NCI-H345 treated with DMSO at 0.1 percent for 48 hours (cell line): Measurements from ENCODE around the gene CD3D.
"Not testable (repeated sequence)": the region's sequence is repeated elsewhere in the genome, so short reads cannot be mapped to it uniquely, and the experiment has no call there.

ENCODE experiments used
- DNase-seq: peaks from one replicate; lab custom pipeline; 2025; ENCODE audit not compliant: unreplicated experiment; lab: John Stamatoyannopoulos, UW

CD3D gene

GRCh38 chr11:118339281-118339961 lies 3.1 kb downstream of the CD3D start:
- no peak for DNase-seq

DNA sequence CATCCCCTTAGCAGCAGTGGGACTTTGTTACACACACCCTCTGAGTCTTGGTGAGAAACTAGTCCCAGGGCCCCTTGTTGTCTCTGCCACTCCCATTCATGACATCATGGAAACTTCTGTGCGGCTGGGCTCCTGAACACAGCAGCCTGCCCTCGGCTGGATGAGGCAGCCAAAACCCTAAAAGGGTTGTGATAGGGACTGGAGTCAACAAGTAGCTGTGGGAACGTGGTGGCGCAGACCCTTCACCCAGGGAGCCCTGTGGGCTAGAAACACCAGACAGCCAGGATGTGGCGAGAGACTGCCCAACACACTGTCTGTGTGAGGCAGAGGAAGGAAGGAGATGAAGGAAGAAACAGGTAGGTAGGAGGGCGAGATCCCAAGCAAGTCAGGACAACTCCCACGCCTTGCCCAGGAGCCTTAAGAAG lies 3.9 kb downstream of the CD3D start:
- no peak for DNase-seq

DNA sequence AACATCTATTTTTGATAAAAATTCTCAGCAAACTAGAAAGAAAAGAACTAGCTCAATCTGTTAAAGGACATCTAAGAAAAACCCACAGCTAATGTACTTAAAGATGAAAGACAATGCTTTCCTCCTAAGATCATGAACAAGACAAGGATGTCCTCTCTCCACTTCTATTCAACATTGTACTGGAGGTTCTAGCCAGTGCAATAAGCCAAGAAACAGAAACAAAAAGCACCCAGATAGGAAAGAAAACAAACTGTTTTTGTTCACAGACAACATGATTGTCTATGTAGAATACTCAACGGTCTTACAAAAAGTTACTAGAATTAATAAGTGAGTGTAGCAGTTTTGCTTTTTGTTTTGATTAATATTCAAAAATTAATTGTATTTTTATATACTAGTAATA lies 7.8 kb downstream of the CD3D start:
- DNase-seq, result no peak

DNA sequence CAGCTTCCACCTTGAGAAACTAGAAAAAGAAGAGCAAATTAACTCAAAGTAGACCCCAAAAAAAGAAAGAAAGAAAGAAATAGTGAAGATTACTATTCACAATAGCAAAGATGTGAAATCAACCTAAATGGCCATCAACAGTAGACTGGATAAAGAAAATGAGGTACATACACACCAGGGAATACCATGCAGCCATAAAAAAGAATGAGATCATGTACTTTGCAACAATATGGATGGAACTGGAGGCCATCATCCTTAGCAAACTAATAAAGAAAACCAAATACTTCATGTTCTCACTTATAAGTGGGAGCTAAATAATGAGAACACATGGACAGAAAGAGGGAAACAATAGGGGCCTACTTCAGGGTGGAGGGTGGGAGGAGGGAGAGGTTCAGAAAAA lies 13.8 kb downstream of the CD3D start:
- DNase-seq, result no peak

- no peak for DNase-seq
These were observed 17.2 kb downstream of the CD3D start for GRCh38 chr11:118325283-118325682.

GRCh38 chr11:118322721-118323120 lies 19.8 kb downstream of the CD3D start:
- no peak for DNase-seq

GRCh38 chr11:118321386-118322082 lies 21.0 kb downstream of the CD3D start:
- DNase-seq, result no peak

DNA sequence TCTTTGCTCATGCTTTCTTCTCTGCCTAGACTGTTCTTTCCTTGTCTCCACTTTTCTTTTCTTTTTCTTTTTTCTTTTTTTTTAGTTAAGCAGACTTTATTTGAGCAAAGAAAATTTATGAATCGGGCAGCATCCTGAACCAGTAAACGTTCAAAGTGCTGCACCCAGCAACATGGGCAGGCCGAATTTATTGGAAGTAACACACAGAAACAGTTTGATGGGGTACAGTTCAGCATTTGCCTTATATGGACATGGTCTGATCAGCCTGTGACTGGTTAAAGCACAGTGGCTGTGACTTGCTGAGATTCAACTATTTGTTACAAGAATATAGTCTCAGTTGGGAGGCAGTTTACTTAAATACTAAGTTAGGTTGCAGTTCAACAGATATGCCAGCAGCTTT lies 22.0 kb downstream of the CD3D start:
- no peak for DNase-seq

DNA sequence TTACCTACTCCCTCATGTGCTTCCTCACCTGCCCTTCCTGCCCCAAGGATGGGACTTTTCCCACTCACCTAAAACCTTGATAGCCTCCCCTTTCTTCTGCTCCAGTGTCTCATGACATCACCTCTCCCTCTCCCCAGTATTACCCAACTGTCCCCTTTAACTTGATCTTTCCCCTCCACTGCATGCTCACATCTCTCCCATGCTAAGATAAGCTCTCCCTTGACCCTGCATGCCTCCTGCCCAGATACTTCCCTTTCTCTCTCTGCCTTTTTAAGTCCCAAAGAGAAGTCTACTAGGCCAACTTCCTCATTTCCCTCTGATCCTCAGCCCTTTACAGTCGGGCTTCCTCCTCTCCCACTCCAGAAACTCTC lies 23.2 kb downstream of the CD3D start:
- DNase-seq, result no peak

DNA sequence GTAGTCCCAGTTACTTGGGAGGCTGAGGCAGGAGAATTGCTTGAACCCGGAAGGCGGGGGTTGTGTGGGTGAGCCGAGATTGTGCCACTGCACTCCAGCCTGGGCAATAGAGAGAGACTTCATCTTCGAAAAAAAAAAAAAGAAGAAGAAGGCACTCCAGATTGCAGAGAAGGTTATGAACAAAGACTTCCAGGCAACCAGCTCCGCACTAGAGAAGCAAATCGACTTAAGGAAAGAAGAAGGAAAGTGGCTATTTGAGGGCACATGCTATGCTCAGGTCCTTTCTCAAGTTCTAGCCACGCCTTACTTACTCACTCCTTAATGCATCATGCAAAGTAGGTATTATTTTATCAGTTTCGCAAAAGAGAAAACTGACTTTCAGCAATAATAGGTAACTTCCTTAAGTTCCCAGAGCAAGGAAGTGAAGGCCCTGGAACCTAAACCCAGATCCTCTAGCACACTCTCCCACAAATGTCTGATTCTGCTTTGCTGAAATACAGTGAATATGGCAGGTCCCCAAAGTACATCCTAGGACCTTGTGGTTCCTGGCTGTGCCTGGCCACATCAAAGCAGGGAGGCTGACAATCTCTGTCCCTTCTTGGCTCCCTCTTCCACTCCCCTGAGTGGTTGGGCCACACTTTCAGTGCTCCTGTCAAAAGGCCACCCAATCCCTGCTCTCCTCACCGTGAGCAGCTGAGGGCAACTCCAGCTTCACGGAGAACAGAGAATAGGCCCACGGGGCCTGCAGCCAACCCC lies 23.7 kb downstream of the CD3D start:
- no peak for DNase-seq

DNA sequence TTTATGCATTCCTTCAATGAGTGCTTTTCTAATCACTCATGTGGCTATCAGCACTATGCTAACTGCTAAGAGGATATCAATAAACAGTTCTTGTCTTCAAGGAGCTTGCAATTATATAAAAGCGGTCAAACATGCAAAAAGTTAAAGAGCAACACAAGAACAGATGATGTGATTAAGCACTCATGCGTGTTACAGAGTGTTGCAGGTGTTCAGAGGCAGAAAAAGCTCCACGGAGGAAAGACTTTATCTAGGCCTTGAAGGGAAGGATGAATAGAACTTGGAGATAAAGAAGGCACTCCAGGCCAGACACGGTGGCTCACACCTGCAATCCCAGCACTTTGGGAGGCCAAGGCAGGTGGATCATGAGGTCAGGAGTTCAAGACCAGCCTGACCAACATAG lies 24.4 kb downstream of the CD3D start:
- no peak for DNase-seq

GRCh38 chr11:118314988-118315411 lies 27.5 kb downstream of the CD3D start:
- DNase-seq, result no peak

GRCh38 chr11:118313242-118313641 lies 29.3 kb downstream of the CD3D start:
- no peak for DNase-seq

DNA sequence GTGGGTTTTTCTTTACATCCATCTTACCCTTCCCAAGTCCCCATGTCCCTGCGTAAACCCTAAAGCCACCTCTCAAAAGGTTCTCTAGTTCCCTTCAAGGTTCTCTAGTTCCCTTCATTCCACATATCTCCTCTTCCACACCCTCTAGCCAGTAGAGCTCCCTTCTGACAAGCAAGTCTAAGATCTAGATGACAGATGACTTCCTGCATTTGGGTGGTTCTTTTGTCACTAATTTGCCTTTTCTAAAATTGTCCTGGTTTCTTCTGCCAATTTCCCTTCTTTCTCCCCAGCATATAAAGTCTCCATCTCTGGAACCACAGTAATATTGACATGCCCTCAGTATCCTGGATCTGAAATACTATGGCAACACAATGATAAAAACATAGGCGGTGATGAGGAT lies 30.2 kb downstream of the CD3D start:
- DNase-seq, result no peak

GRCh38 chr11:118311518-118311917 lies 31.0 kb downstream of the CD3D start:
- DNase-seq, result no peak

DNA sequence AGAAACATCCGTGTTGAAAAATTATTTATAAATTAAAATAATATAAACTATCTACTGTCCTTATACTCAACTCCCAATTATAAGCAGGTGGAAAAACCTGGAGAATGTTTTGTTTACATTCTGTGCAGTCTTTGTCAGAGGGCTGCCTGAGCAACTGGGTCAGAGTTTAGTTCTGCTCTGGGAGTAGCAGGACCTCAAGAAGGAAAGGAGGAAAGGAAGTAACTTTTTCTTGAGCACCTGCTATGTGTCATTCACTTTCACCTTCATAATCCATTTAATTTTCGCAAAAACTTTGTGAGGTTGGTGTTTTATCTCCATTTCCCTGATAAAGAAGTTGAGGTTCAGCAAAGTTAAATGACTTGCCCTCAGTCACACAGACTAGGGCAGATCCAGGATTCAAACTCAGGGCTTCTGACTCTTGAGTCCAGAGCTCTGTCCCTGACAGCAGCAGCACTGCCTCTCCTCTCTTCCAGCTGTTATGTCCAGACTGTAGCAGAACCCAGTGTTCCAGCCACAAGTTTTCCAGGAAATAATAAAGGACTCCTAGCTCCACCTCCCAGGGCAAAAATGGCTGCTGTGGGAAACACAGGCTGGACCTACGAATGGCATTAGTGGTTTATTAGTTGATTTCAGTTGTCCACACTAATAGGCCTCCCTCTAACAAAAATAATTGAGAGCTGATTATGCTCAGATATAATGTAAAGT lies 31.6 kb downstream of the CD3D start:
- DNase-seq, result no peak

- no peak for DNase-seq
These were observed 32.2 kb downstream of the CD3D start for GRCh38 chr11:118310271-118310670.

- not testable (repeated sequence) for DNase-seq
These were observed 33.4 kb downstream of the CD3D start for GRCh38 chr11:118308995-118309528.

- DNase-seq, result no peak
These were observed 35.9 kb downstream of the CD3D start for GRCh38 chr11:118306556-118306955.

DNA sequence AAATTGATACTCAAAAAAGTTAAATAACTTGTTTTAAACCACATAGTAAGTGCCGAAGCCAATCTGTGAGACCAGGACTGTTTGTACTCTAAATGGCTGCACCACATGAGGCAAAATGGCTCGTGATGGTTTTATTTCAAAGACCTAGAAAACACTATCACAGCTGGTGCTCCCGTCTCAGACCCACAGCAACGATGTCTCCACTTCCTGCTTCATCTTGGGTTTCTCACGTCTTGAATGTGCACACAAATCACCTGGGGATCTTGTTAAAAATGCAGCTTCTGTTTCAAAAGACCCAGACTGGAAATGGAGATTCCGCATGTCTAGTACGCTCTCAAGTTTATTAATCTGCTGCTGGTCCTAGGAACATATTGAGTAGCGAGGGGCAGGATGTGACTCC lies 36.8 kb downstream of the CD3D start:
- DNase-seq, result no peak

- DNase-seq, result no peak
These were observed 37.8 kb downstream of the CD3D start, which contains the start of gene CD3E for GRCh38 chr11:118304568-118305248. Gene CD3E, plus strand, starts transcription at chr11:118304730. Its CDS starts 223 bp downstream, at chr11:118304953.
